Measurements from ENCODE around the gene KDM4C.

Gene KDM4C

GRCh38 chr9:7139886-7140285 is 382.1 kb downstream of the KDM4C start:
- no peak for DNase-seq (ENCODE audit: low read depth in 3 of 3)

GRCh38 chr9:7140401-7140800 is 382.6 kb downstream of the KDM4C start:
- DNase-seq (ENCODE audit: low read depth in 3 of 3), result no peak

- no peak for DNase-seq (ENCODE audit: low read depth in 3 of 3)
These were observed 385.9 kb downstream of the KDM4C start for GRCh38 chr9:7143645-7144200.

GRCh38 chr9:7144265-7145046 is 386.7 kb downstream of the KDM4C start:
- DNase-seq (ENCODE audit: low read depth in 3 of 3), result no peak

- no peak for DNase-seq (ENCODE audit: low read depth in 3 of 3)
These were observed 387.7 kb downstream of the KDM4C start for GRCh38 chr9:7145361-7146069.

- DNase-seq (ENCODE audit: low read depth in 3 of 3), result no peak
These were observed 388.8 kb downstream of the KDM4C start for GRCh38 chr9:7146582-7146981.

- no peak for DNase-seq (ENCODE audit: low read depth in 3 of 3)
These were observed 389.6 kb downstream of the KDM4C start for GRCh38 chr9:7147121-7148090.

- no peak for DNase-seq (ENCODE audit: low read depth in 3 of 3)
These were observed 390.5 kb downstream of the KDM4C start for GRCh38 chr9:7148243-7148765.

- DNase-seq (ENCODE audit: low read depth in 3 of 3), result no peak
These were observed 391.5 kb downstream of the KDM4C start for GRCh38 chr9:7149258-7149657.

- no peak for DNase-seq (ENCODE audit: low read depth in 3 of 3)
These were observed 392.5 kb downstream of the KDM4C start for GRCh38 chr9:7150153-7150890.

GRCh38 chr9:7153134-7153533 is 395.4 kb downstream of the KDM4C start:
- no peak for DNase-seq (ENCODE audit: low read depth in 3 of 3)

GRCh38 chr9:7153566-7153965 is 395.8 kb downstream of the KDM4C start:
- no peak for DNase-seq (ENCODE audit: low read depth in 3 of 3)

- no peak for DNase-seq (ENCODE audit: low read depth in 3 of 3)
These were observed 396.3 kb downstream of the KDM4C start for GRCh38 chr9:7154003-7154619.

GRCh38 chr9:7154650-7155049 is 396.9 kb downstream of the KDM4C start:
- no peak for DNase-seq (ENCODE audit: low read depth in 3 of 3)

GRCh38 chr9:7161469-7161868 is 403.7 kb downstream of the KDM4C start:
- DNase-seq (ENCODE audit: low read depth in 3 of 3), result no peak

GRCh38 chr9:7163932-7164331 is 406.2 kb downstream of the KDM4C start:
- DNase-seq (ENCODE audit: low read depth in 3 of 3), result no peak

- DNase-seq (ENCODE audit: low read depth in 3 of 3), result no peak
These were observed 406.9 kb downstream of the KDM4C start for GRCh38 chr9:7164440-7165330.

- DNase-seq (ENCODE audit: low read depth in 3 of 3), result no peak
These were observed 407.7 kb downstream of the KDM4C start for GRCh38 chr9:7165331-7165975.

- no peak for DNase-seq (ENCODE audit: low read depth in 3 of 3)
These were observed 408.3 kb downstream of the KDM4C start for GRCh38 chr9:7166074-7166473.

Data from stimulated activated CD4-positive, alpha-beta T cell treated with anti-CD3 and anti-CD28 coated beads, TNF-alpha, amount 100 ng/mL, for 48 hours (primary cell).